CD4-positive, alpha-beta T cell (primary cell): Measurements from ENCODE around the gene CDK9. TPM values are rescaled to one million over a fixed set of nuclear protein-coding genes. Genes with fewer than 3 reads are reported as not detected.
A peak's percentile ranks its signal among the peaks of the same experiment; 100 is the strongest.

Experiments used
- ATAC-seq: fragments of 200-7000 bp; cut with Tn5 transposase; one replicate; pipeline ENCODE4 v1.10.0; 2022; ENCODE audit warnings: mild to moderate bottlenecking; ENCODE audit not compliant: poor library complexity
- CTCF ChIA-PET: fragments of 350-600 bp; sonication (Branson Sonifier 250); formaldehyde crosslinking; loops from one replicate; lab custom pipeline; 2021; ENCODE audit warnings: antibody characterized with exemption, inconsistent platforms; lab: Charles Lee
- POLR2A ChIA-PET: fragments of 350-600 bp; sonication (Branson Sonifier 250); formaldehyde crosslinking; loops from one replicate; lab custom pipeline; 2021; ENCODE audit warnings: antibody characterized with exemption, inconsistent platforms; lab: Charles Lee
- DNase-seq, 14 experiments: peaks; one replicate each; pipeline ENCODE4 v3.0.0-alpha.2; 2013 to 2020; ENCODE audit warnings: mixed read lengths in 2 of 14
- H3K27ac ChIP-seq, 2 donors: one replicate each; pipeline versions ENCODE4 v1.5.1 to v1.7.0; 2013; ENCODE audit warnings: low read length in 2 of 2, low read depth in 1 of 2, mild to moderate bottlenecking in 1 of 2
- H3K27me3 ChIP-seq, 2 experiments: 1 replicate in 1 of 2; 2 replicates in 1 of 2; pipeline versions ENCODE4 v1.6.1 to v1.7.0; 2013; ENCODE audit warnings: low read length in 2 of 2, control low read depth in 1 of 2, mild to moderate bottlenecking in 1 of 2, moderate library complexity in 1 of 2; ENCODE audit not compliant: insufficient read depth in 2 of 2, control insufficient read depth in 1 of 2
- H3K36me3 ChIP-seq: one replicate; pipeline ENCODE4 v1.6.1; 2013; ENCODE audit warnings: low read length, control low read depth; ENCODE audit not compliant: insufficient read depth
- H3K4me1 ChIP-seq: one replicate; pipeline ENCODE4 v1.6.1; 2013; ENCODE audit warnings: low read length, control low read depth; ENCODE audit not compliant: insufficient read depth
- H3K4me3 ChIP-seq: one replicate; pipeline ENCODE4 v1.5.1; 2013; ENCODE audit warnings: mild to moderate bottlenecking, low read length, moderate library complexity
- H3K9me3 ChIP-seq, 2 experiments: 1 replicate in 1 of 2; 2 replicates in 1 of 2; pipeline versions ENCODE4 v1.6.1 to v1.7.0; 2013; ENCODE audit warnings: low read length in 2 of 2, mild to moderate bottlenecking in 2 of 2, control low read depth in 1 of 2, moderate library complexity in 1 of 2; ENCODE audit not compliant: control insufficient read depth in 1 of 2, insufficient read depth in 1 of 2
- H3K27ac Mint-ChIP-seq: one replicate; pipeline ENCODE4 v1.8.0; 2020; ENCODE audit warnings: mixed read lengths
- H3K27me3 Mint-ChIP-seq: one replicate; pipeline ENCODE4 v1.8.0; 2021; ENCODE audit warnings: mixed read lengths
- H3K36me3 Mint-ChIP-seq: one replicate; pipeline ENCODE4 v1.8.0; 2021; ENCODE audit warnings: low read depth, mixed read lengths
- H3K4me1 Mint-ChIP-seq: one replicate; pipeline ENCODE4 v1.8.0; 2021; ENCODE audit warnings: low read depth, mixed read lengths
- H3K4me3 Mint-ChIP-seq: one replicate; pipeline ENCODE4 v1.8.0; 2020; ENCODE audit warnings: mild to moderate bottlenecking, mixed read lengths
- H3K9me3 Mint-ChIP-seq: one replicate; pipeline ENCODE4 v1.8.0; 2020; ENCODE audit warnings: mixed read lengths
- intact Hi-C, 2 experiments: fragments of 100-400 bp; cut with DNase I in 1 of 2; cut with micrococcal nuclease in 1 of 2; formaldehyde crosslinking; loops; one replicate each; pipeline versions ENCODE4 v1.15.1 to v1.9.0; 2023 to 2025; cut with DNase I, micrococcal nuclease
- total RNA-seq, 174 experiments: library from RNA in 2 of 174; stranded (reverse) in 2 of 174; gene quantifications; one replicate each; pipeline ENCODE4 v1.2.3 and lab custom pipeline; 2021 to 2026
- TF ChIP-seq, protein P1 (sequence below): fragments of 200-600 bp; IDR thresholded peaks from one replicate; pipeline ENCODE4 v1.8.0; 2022; ENCODE audit warnings: antibody characterized with exemption, mild to moderate bottlenecking

The CDK9 gene
- total RNA-seq, 2 experiments from 2014 or later = 117 to 121 TPM

- no peak overlapping the region for H3K4me3 Mint-ChIP-seq
- TF ChIP-seq, protein P1, sequence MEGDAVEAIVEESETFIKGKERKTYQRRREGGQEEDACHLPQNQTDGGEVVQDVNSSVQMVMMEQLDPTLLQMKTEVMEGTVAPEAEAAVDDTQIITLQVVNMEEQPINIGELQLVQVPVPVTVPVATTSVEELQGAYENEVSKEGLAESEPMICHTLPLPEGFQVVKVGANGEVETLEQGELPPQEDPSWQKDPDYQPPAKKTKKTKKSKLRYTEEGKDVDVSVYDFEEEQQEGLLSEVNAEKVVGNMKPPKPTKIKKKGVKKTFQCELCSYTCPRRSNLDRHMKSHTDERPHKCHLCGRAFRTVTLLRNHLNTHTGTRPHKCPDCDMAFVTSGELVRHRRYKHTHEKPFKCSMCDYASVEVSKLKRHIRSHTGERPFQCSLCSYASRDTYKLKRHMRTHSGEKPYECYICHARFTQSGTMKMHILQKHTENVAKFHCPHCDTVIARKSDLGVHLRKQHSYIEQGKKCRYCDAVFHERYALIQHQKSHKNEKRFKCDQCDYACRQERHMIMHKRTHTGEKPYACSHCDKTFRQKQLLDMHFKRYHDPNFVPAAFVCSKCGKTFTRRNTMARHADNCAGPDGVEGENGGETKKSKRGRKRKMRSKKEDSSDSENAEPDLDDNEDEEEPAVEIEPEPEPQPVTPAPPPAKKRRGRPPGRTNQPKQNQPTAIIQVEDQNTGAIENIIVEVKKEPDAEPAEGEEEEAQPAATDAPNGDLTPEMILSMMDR = no peak
Observed at GRCh38 chr9:127773272-127773671, 12.6 kb upstream of the CDK9 start.

DNA sequence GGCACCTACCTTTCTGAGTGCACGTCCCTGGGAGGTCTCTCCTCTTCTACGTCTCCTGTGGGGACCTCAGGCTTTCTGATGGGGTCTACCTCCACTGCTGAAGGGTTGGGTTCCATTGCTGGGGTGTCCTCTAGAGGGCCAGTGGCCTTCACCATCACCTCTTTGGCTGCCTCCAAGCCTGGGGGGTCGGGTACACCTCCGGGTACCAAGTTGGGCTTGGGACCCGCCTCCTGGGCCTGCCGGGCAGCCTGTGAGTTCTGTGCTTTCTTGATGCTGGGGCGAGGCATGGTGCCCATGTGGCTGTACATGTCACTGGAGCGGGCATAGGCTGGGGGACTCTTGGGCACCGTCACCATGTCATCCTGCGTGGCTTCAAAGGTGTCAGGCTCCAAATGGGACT is 11.9 kb upstream of the CDK9 start:
- Mint-ChIP-seq H3K9me3 (no peaks in the 10 kb centered on the region), H3K4me1 (peaks cover 61% of the 10 kb centered on the region), H3K36me3 (peaks cover 57% of the 10 kb centered on the region), H3K27ac (peak overlapping the region; percentile 70), H3K27me3 (no peaks in the 10 kb centered on the region), H3K4me3 (peak overlapping the region; percentile 49)
- DNase-seq (no peak), ATAC-seq (no peak)
- peaks cover 73% of the 10 kb centered on the region for H3K4me1 ChIP-seq
- TF ChIP-seq, protein P1 = no peak
- intact Hi-C loops = no loop called here
- POLR2A ChIA-PET = interaction anchor here (0.8 to 0.9 kb wide), 2 partner anchors 10 to 11 kb away, joined by 3 read pairs; no protein-coding TSS in a partner anchor
- CTCF ChIA-PET = interaction anchor here (1.9 kb wide), 1 partner anchor 38 kb away, joined by 6 read pairs; the partner anchor contains the start of gene TOR2A
- no peaks in the 10 kb centered on the region for H3K9me3 ChIP-seq
- peak overlapping the region in 1 of 2 donors; percentile 30 for H3K27ac ChIP-seq
- no peaks in the 10 kb centered on the region for H3K27me3 ChIP-seq
- H3K36me3 ChIP-seq = peaks cover 39% of the 10 kb centered on the region
- no peak overlapping the region for H3K4me3 ChIP-seq

More at GRCh38 chr9:127773272-127773671, 12.6 kb upstream of the CDK9 start:
- peaks cover 60% of the 10 kb centered on the region for H3K36me3 Mint-ChIP-seq
- CTCF ChIA-PET = interaction anchor here (1.9 to 4.6 kb wide), 2 partner anchors 12 to 38 kb away, joined by 6 to 24 read pairs; partner anchors contain the start of genes CDK9 and TOR2A
- no peak for ATAC-seq
- H3K27me3 ChIP-seq = no peaks in the 10 kb centered on the region
- no peak overlapping the region for H3K4me3 ChIP-seq
- no peak for DNase-seq
- H3K9me3 Mint-ChIP-seq = no peaks in the 10 kb centered on the region
- peaks cover 41% of the 10 kb centered on the region for H3K36me3 ChIP-seq
- peak overlapping the region in 1 of 2 donors; percentile 9 for H3K27ac ChIP-seq
- POLR2A ChIA-PET = interaction anchor here (0.8 to 0.9 kb wide), 2 partner anchors 10 to 12 kb away, joined by 3 read pairs; partner anchors contain the start of gene CDK9
- H3K4me1 ChIP-seq = peaks cover 74% of the 10 kb centered on the region
- peaks cover 64% of the 10 kb centered on the region for H3K4me1 Mint-ChIP-seq
- H3K27ac Mint-ChIP-seq = peak overlapping the region; percentile 97
- H3K27me3 Mint-ChIP-seq = no peaks in the 10 kb centered on the region
- H3K9me3 ChIP-seq = no peaks in the 10 kb centered on the region
- intact Hi-C loops = no loop called here

DNA sequence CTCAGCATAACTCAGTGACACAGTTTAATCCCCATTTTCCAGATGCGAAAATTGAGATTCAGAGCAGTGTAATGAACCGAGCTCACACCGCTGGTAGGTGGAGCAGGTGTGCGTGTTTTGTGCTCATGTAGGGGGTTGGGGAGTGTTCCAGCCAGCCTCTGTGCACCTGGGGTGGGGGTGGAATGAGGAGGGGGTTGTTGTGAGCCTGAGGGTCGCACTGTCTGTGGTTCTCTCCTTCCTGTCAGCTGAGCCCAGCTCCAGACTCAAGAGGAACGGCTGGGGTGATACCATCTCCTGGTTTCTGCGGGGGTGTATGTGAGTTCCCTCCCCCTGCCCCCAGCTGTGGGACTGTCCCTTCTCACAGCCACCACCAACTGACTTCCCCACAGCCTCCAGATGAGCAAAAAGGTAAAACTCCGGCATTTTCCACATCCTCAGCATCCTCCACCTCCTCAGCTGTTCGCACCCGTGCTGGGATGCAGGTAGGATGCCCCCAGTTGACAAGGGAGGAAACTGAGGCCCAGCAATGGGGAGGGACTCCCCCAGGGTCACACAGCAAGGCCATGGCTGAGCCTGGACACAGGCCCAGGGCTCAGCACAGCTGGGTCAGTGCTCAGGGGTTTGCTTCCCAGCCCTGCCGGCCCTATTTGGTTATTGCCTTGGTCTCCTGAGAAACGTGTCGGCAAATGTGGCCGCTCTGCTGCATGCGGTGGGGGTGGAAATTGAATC is 9.5 kb upstream of the CDK9 start:
- Histone ChIP-seq H3K27me3 (no peaks in the 10 kb centered on the region), H3K27ac (peak overlapping the region; percentile 44 to 90), H3K4me3 (peak overlapping the region; percentile 80), H3K4me1 (peaks cover 73% of the 10 kb centered on the region), H3K9me3 (no peaks in the 10 kb centered on the region), H3K36me3 (peaks cover 28% of the 10 kb centered on the region)
- intact Hi-C loops = no loop called here
- TF ChIP-seq, protein P1 = no peak
- peak; percentile 71 for ATAC-seq
- H3K4me3 Mint-ChIP-seq = peak overlapping the region; percentile 96
- no peaks in the 10 kb centered on the region for H3K9me3 Mint-ChIP-seq
- peak; percentile 64 to 91 (median 78) for DNase-seq
- ChIA-PET POLR2A (interaction anchor here (0.7 to 2.3 kb wide), 11 partner anchors 9 to 230 kb away, joined by 3 to 20 read pairs (median 3); partner anchors contain the start of genes CDK9, DPM2, FPGS and TOR2A), CTCF (interaction anchor here (1.0 to 2.0 kb wide), 4 partner anchors 9 to 94 kb away, joined by 3 to 10 read pairs (median 6); partner anchors contain the start of genes CDK9 and TOR2A)
- peaks cover 62% of the 10 kb centered on the region for H3K4me1 Mint-ChIP-seq
- H3K27me3 Mint-ChIP-seq = no peaks in the 10 kb centered on the region
- peaks cover 46% of the 10 kb centered on the region for H3K36me3 Mint-ChIP-seq
- H3K27ac Mint-ChIP-seq = peak overlapping the region; percentile 97
